ENCODE results near the gene DNAJC2. TPM values are rescaled to one million over a fixed set of nuclear protein-coding genes. Genes with fewer than 3 reads are reported as not detected.

Gene DNAJC2
- total RNA-seq, 2 donors from 2014 or later: 40.8 to 43.0 TPM

DNA sequence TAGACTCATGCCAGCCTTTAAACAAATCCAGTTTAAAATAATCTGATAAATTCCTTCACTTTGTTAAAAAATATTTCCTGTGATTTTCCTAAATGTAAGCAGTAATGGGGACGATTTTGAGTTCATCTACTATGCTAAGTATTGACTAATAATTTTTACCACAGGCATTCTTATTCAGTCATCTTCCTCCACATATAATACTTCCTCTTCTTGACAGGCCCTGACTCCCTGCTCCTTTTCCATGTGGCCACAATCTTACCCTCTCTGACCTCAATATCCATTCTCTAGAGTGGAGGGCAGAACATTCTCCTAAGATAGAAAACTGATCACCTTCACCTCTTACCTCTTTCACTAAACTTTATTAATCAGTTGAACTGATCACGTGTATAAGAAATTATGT, 7.8 kb downstream of the DNAJC2 start:
- peaks cover 86% of the 10 kb centered on the region for H3K36me3 ChIP-seq (ENCODE audit: control insufficient read depth, insufficient read depth, low read length)
- H3K4me1 Mint-ChIP-seq: no peaks in the 10 kb centered on the region
- no peak overlapping the region for H3K9ac ChIP-seq (ENCODE audit: extremely low read depth, low read length, poor library complexity, severe bottlenecking)
- DNase-seq: no peak
- H3K27ac Mint-ChIP-seq: no peak overlapping the region
- no peaks in the 10 kb centered on the region for H3K27me3 ChIP-seq (ENCODE audit: control insufficient read depth, insufficient read depth, low read length, poor library complexity, severe bottlenecking)
- no peaks in the 10 kb centered on the region for H3K27me3 Mint-ChIP-seq (ENCODE audit: insufficient read depth)
- H3K9me3 Mint-ChIP-seq: no peaks in the 10 kb centered on the region
- no peaks in the 10 kb centered on the region for H3K4me1 ChIP-seq (ENCODE audit: control insufficient read depth, insufficient read depth, low read length)
- peaks cover 7% of the 10 kb centered on the region for H3K9me3 ChIP-seq (ENCODE audit: control insufficient read depth, low read length)
- no peak overlapping the region for H3K4me3 ChIP-seq (ENCODE audit: low read length)
- no peak overlapping the region for H3K27ac ChIP-seq (ENCODE audit: low read depth, low read length)
- 88 to 100% methylated on average over 1 to 2 of the region's 2 CpGs for WGBS, 2 experiments (ENCODE audit: insufficient coverage in 1 of 2, insufficient read length in 1 of 2)
- peaks cover 68% of the 10 kb centered on the region for H3K36me3 Mint-ChIP-seq (ENCODE audit: low read depth)
- no peak overlapping the region for H3K4me3 Mint-ChIP-seq
- TF ChIP-seq, protein P1, sequence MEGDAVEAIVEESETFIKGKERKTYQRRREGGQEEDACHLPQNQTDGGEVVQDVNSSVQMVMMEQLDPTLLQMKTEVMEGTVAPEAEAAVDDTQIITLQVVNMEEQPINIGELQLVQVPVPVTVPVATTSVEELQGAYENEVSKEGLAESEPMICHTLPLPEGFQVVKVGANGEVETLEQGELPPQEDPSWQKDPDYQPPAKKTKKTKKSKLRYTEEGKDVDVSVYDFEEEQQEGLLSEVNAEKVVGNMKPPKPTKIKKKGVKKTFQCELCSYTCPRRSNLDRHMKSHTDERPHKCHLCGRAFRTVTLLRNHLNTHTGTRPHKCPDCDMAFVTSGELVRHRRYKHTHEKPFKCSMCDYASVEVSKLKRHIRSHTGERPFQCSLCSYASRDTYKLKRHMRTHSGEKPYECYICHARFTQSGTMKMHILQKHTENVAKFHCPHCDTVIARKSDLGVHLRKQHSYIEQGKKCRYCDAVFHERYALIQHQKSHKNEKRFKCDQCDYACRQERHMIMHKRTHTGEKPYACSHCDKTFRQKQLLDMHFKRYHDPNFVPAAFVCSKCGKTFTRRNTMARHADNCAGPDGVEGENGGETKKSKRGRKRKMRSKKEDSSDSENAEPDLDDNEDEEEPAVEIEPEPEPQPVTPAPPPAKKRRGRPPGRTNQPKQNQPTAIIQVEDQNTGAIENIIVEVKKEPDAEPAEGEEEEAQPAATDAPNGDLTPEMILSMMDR (conservative IDR thresholded peaks at IDR 0.05): no peak

DNA sequence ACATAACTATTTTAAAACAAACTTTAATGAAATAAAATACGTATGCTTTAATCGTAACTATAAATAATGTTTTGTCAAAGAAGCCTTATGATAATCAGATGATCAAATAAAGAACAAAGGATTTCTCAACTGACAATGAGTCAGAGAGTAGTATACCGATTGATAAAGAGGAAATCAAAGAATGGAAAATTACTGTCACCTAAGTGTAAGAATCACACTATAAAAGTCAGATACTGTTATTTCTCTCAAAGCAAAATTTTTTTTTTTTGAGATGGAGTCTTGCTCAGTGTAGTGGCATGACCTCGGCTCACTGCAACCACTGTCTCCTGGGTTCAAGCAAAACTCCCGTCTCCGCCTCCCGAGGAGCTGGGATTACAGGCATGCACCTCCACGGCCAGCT, 18.8 kb downstream of the DNAJC2 start:
- no peaks in the 10 kb centered on the region for H3K27me3 ChIP-seq (ENCODE audit: control insufficient read depth, insufficient read depth, low read length, poor library complexity, severe bottlenecking)
- no peak for DNase-seq
- peaks cover 50% of the 10 kb centered on the region for H3K36me3 Mint-ChIP-seq (ENCODE audit: low read depth)
- WGBS, 2 experiments (ENCODE audit: insufficient coverage in 1 of 2, insufficient read length in 1 of 2): 90 to 100% methylated on average over 2 to 6 of the region's 8 CpGs
- no peak overlapping the region for H3K4me3 ChIP-seq (ENCODE audit: low read length)
- no peak overlapping the region for H3K4me3 Mint-ChIP-seq
- H3K9me3 ChIP-seq (ENCODE audit: control insufficient read depth, low read length): no peaks in the 10 kb centered on the region
- TF ChIP-seq, protein P1 (conservative IDR thresholded peaks at IDR 0.05): no peak
- H3K9me3 Mint-ChIP-seq: no peaks in the 10 kb centered on the region
- no peaks in the 10 kb centered on the region for H3K4me1 ChIP-seq (ENCODE audit: control insufficient read depth, insufficient read depth, low read length)
- H3K36me3 ChIP-seq (ENCODE audit: control insufficient read depth, insufficient read depth, low read length): peaks cover 84% of the 10 kb centered on the region
- peaks cover 5% of the 10 kb centered on the region for H3K4me1 Mint-ChIP-seq
- no peak overlapping the region for H3K27ac ChIP-seq (ENCODE audit: low read depth, low read length)
- H3K27me3 Mint-ChIP-seq (ENCODE audit: insufficient read depth): no peaks in the 10 kb centered on the region
- H3K27ac Mint-ChIP-seq: no peak overlapping the region
- no peak overlapping the region for H3K9ac ChIP-seq (ENCODE audit: extremely low read depth, low read length, poor library complexity, severe bottlenecking)

DNA sequence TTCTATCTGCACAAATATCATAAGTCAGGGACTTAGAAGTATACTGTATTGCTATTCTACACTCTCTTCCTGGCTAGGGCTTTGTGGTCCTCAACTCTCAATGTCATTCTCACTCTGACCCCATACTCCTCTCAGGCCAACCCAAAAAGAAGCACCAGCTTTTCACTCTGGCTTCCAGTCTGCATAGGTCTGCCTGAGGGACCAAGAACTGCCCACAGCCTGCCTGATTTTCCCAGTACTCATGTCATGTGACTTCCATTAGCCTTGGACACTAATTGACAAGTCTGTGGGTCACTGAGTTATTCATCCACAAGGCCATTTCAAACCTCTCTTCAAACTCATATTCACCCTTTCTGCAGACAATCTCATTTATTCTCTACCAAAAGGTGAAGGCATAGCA, 27.6 kb downstream of the DNAJC2 start:
- Mint-ChIP-seq H3K9me3 (no peaks in the 10 kb centered on the region), H3K27ac (no peak overlapping the region), H3K4me3 (no peak overlapping the region), H3K4me1 (no peaks in the 10 kb centered on the region), H3K27me3 (ENCODE audit: insufficient read depth) (no peaks in the 10 kb centered on the region), H3K36me3 (ENCODE audit: low read depth) (peaks cover 76% of the 10 kb centered on the region)
- no peak for DNase-seq
- H3K9ac ChIP-seq (ENCODE audit: extremely low read depth, low read length, poor library complexity, severe bottlenecking): no peak overlapping the region
- H3K9me3 ChIP-seq (ENCODE audit: control insufficient read depth, low read length): no peaks in the 10 kb centered on the region
- no peak overlapping the region for H3K27ac ChIP-seq (ENCODE audit: low read depth, low read length)
- H3K36me3 ChIP-seq (ENCODE audit: control insufficient read depth, insufficient read depth, low read length): peaks cover 89% of the 10 kb centered on the region
- H3K27me3 ChIP-seq (ENCODE audit: control insufficient read depth, insufficient read depth, low read length, poor library complexity, severe bottlenecking): no peaks in the 10 kb centered on the region
- H3K4me1 ChIP-seq (ENCODE audit: control insufficient read depth, insufficient read depth, low read length): no peaks in the 10 kb centered on the region
- H3K4me3 ChIP-seq (ENCODE audit: low read length): no peak overlapping the region
- TF ChIP-seq, protein P1 (conservative IDR thresholded peaks at IDR 0.05): no peak
